SW 1271 (cell line): ENCODE data around the gene SOX15.
"Not testable (repeated sequence)": the region's sequence is repeated elsewhere in the genome, so short reads cannot be mapped to it uniquely, and the experiment has no call there.

Source experiments
- DNase-seq, 2 experiments: peaks; one replicate each; lab custom pipeline; 2025; lab: John Stamatoyannopoulos, UW

SOX15 gene

GRCh38 chr17:7610641-7611040 lies 20.7 kb upstream of the SOX15 start:
- no peak for DNase-seq

- DNase-seq, result no peak
Measured at GRCh38 chr17:7606280-7606679, 16.4 kb upstream of the SOX15 start.

- not testable (repeated sequence) for DNase-seq
Measured at GRCh38 chr17:7597561-7597960, 7.7 kb upstream of the SOX15 start.

GRCh38 chr17:7593296-7593695 lies 3.4 kb upstream of the SOX15 start:
- DNase-seq, result no peak

GRCh38 chr17:7592422-7593021 lies 2.6 kb upstream of the SOX15 start:
- DNase-seq, result no peak

- no peak for DNase-seq
Measured at GRCh38 chr17:7591596-7591995, 1.7 kb upstream of the SOX15 start.

GRCh38 chr17:7590743-7591142 lies 849 bp upstream of the SOX15 start:
- no peak for DNase-seq

GRCh38 chr17:7589204-7589868 lies 558 bp downstream of the SOX15 start:
- no peak for DNase-seq

- DNase-seq, result no peak
Measured at GRCh38 chr17:7588553-7589203, 1.2 kb downstream of the SOX15 start.

GRCh38 chr17:7587420-7588151 lies 2.3 kb downstream of the SOX15 start:
- DNase-seq, result no peak

GRCh38 chr17:7586673-7587419 lies 3.0 kb downstream of the SOX15 start:
- peak in 1 of 2 experiments; percentile 58 for DNase-seq

GRCh38 chr17:7583253-7584109 lies 6.4 kb downstream of the SOX15 start, which contains the start of gene MPDU1:
Gene MPDU1, plus strand, starts transcription at chr17:7583852. Its CDS starts 11 bp downstream, at chr17:7583863.
- DNase-seq, result peak; percentile 61 to 92

- DNase-seq, result no peak
Measured at GRCh38 chr17:7582396-7583252, 7.3 kb downstream of the SOX15 start.

- DNase-seq, result no peak
Measured at GRCh38 chr17:7580604-7581575, 9.0 kb downstream of the SOX15 start.

- DNase-seq, result no peak
Measured at GRCh38 chr17:7579834-7580603, 9.9 kb downstream of the SOX15 start.

- peak; percentile 88 to 94 for DNase-seq
Measured at GRCh38 chr17:7579001-7579833, 10.7 kb downstream of the SOX15 start, which contains the start of gene CD68. Gene CD68, plus strand, starts transcription at chr17:7579638. Its CDS starts 40 bp downstream, at chr17:7579678.
